Memory B cell (primary cell): ENCODE measurements around the gene KIF7.
"Not testable (repeated sequence)": the region's sequence is repeated elsewhere in the genome, so short reads cannot be mapped to it uniquely, and the experiment has no call there.

Source experiments
- ATAC-seq: fragments of 150-1000 bp; cut with Tn5 transposase; 2 replicates; pipeline ENCODE4 v1.10.0; 2021; ENCODE audit warnings: low read depth, mild to moderate bottlenecking, moderate library complexity
- DNase-seq, 2 donors: peaks; one replicate each; pipeline ENCODE4 v3.0.0; 2022; ENCODE audit warnings: low spot score in 2 of 2
- H3K27ac Mint-ChIP-seq: one replicate; pipeline ENCODE4 v1.8.0; 2022; ENCODE audit warnings: mild to moderate bottlenecking, moderate library complexity, mixed read lengths
- H3K27me3 Mint-ChIP-seq: one replicate; pipeline ENCODE4 v1.8.0; 2022; ENCODE audit warnings: mixed read lengths
- H3K36me3 Mint-ChIP-seq: one replicate; pipeline ENCODE4 v1.8.0; 2022; ENCODE audit warnings: mild to moderate bottlenecking, mixed read lengths
- H3K4me1 Mint-ChIP-seq: one replicate; pipeline ENCODE4 v1.8.0; 2022; ENCODE audit warnings: mixed read lengths
- H3K4me3 Mint-ChIP-seq: one replicate; pipeline ENCODE4 v1.8.0; 2022; ENCODE audit warnings: mild to moderate bottlenecking, moderate library complexity, mixed read lengths
- H3K9me3 Mint-ChIP-seq: one replicate; pipeline ENCODE4 v1.8.0; 2022; ENCODE audit warnings: mixed read lengths

Gene KIF7

GRCh38 chr15:89654847-89655805 is at the start of gene KIF7:
KIF7 (minus strand) TSS chr15:89655467; CDS start chr15:89652930, 2,537 bp downstream.
- Mint-ChIP-seq H3K9me3 (no peaks in the 10 kb centered on the region), H3K36me3 (no peaks in the 10 kb centered on the region), H3K4me1 (peaks cover 6% of the 10 kb centered on the region), H3K27ac (no peak within 1 kb of the TSS), H3K27me3 (peaks cover 24% of the 10 kb centered on the region), H3K4me3 (peak within 1 kb of the TSS; percentile 66)
- no peak for DNase-seq
- peak; percentile 35 for ATAC-seq

GRCh38 chr15:89704411-89704810 is 49.1 kb upstream of the KIF7 start:
- Mint-ChIP-seq H3K4me3 (no peak overlapping the region), H3K9me3 (peaks cover 2% of the 10 kb centered on the region), H3K4me1 (no peaks in the 10 kb centered on the region), H3K27me3 (peaks cover 31% of the 10 kb centered on the region), H3K36me3 (peaks cover 4% of the 10 kb centered on the region), H3K27ac (no peak overlapping the region)
- ATAC-seq (no peak), DNase-seq (no peak)

GRCh38 chr15:89695198-89695597 is 39.9 kb upstream of the KIF7 start:
- Mint-ChIP-seq H3K9me3 (peaks cover 2% of the 10 kb centered on the region), H3K27ac (no peak overlapping the region), H3K4me3 (no peak overlapping the region), H3K4me1 (peaks cover 4% of the 10 kb centered on the region), H3K27me3 (peaks cover 4% of the 10 kb centered on the region), H3K36me3 (no peaks in the 10 kb centered on the region)
- DNase-seq (no peak), ATAC-seq (no peak)

GRCh38 chr15:89693696-89694095 is 38.4 kb upstream of the KIF7 start:
- H3K27ac Mint-ChIP-seq, result no peak overlapping the region
- ATAC-seq, result no peak
- no peak for DNase-seq
- no peaks in the 10 kb centered on the region for H3K36me3 Mint-ChIP-seq
- no peaks in the 10 kb centered on the region for H3K27me3 Mint-ChIP-seq
- H3K4me1 Mint-ChIP-seq, result peaks cover 6% of the 10 kb centered on the region
- no peak overlapping the region for H3K4me3 Mint-ChIP-seq
- no peaks in the 10 kb centered on the region for H3K9me3 Mint-ChIP-seq

GRCh38 chr15:89693091-89693490 is 37.8 kb upstream of the KIF7 start:
- no peak overlapping the region for H3K27ac Mint-ChIP-seq
- no peak overlapping the region for H3K4me3 Mint-ChIP-seq
- H3K9me3 Mint-ChIP-seq, result no peaks in the 10 kb centered on the region
- no peak for ATAC-seq
- H3K4me1 Mint-ChIP-seq, result peaks cover 6% of the 10 kb centered on the region
- no peak for DNase-seq
- H3K36me3 Mint-ChIP-seq, result no peaks in the 10 kb centered on the region
- H3K27me3 Mint-ChIP-seq, result no peaks in the 10 kb centered on the region

- Mint-ChIP-seq H3K4me1 (peaks cover 6% of the 10 kb centered on the region), H3K4me3 (peak within 1 kb of the TSS; percentile 92), H3K27ac (peak within 1 kb of the TSS; percentile 69), H3K27me3 (no peaks in the 10 kb centered on the region), H3K36me3 (no peaks in the 10 kb centered on the region), H3K9me3 (no peaks in the 10 kb centered on the region)
- peak; percentile 70 to 78 for DNase-seq
- peak; percentile 93 for ATAC-seq
Observed at GRCh38 chr15:89690276-89691218, 35.3 kb upstream of the KIF7 start, which contains the start of the genes PEX11A and WDR93. PEX11A (minus strand) TSS chr15:89690754; CDS start chr15:89690632, 122 bp downstream. WDR93 (plus strand) TSS chr15:89690811; CDS start chr15:89701747, 10,936 bp downstream.

- not testable (repeated sequence) for H3K9me3 Mint-ChIP-seq, DNase-seq, ATAC-seq, H3K36me3 Mint-ChIP-seq, H3K27me3 Mint-ChIP-seq, H3K4me1 Mint-ChIP-seq
- peak overlapping the region; percentile 69 for H3K27ac Mint-ChIP-seq
- peak overlapping the region; percentile 92 for H3K4me3 Mint-ChIP-seq
Observed at GRCh38 chr15:89689930-89690275, 34.6 kb upstream of the KIF7 start.

- DNase-seq, result no peak
- ATAC-seq, result no peak
- peaks cover 8% of the 10 kb centered on the region for H3K36me3 Mint-ChIP-seq
Observed at GRCh38 chr15:89686522-89686921, 31.3 kb upstream of the KIF7 start.

GRCh38 chr15:89685995-89686394 is 30.7 kb upstream of the KIF7 start:
- peaks cover 5% of the 10 kb centered on the region for H3K4me1 Mint-ChIP-seq
- no peak for DNase-seq
- H3K27ac Mint-ChIP-seq, result no peak overlapping the region
- H3K9me3 Mint-ChIP-seq, result no peaks in the 10 kb centered on the region
- H3K4me3 Mint-ChIP-seq, result no peak overlapping the region
- H3K27me3 Mint-ChIP-seq, result no peaks in the 10 kb centered on the region
- H3K36me3 Mint-ChIP-seq, result peaks cover 8% of the 10 kb centered on the region
- no peak for ATAC-seq

More at GRCh38 chr15:89686522-89686921, 31.3 kb upstream of the KIF7 start:
- no peak overlapping the region for H3K4me3 Mint-ChIP-seq
- H3K9me3 Mint-ChIP-seq, result no peaks in the 10 kb centered on the region
- H3K27ac Mint-ChIP-seq, result no peak overlapping the region
- H3K27me3 Mint-ChIP-seq, result no peaks in the 10 kb centered on the region
- H3K4me1 Mint-ChIP-seq, result peaks cover 6% of the 10 kb centered on the region

- Mint-ChIP-seq H3K4me1 (no peaks in the 10 kb centered on the region), H3K9me3 (no peaks in the 10 kb centered on the region), H3K4me3 (no peak overlapping the region), H3K36me3 (peaks cover 10% of the 10 kb centered on the region), H3K27ac (no peak overlapping the region), H3K27me3 (no peaks in the 10 kb centered on the region)
- no peak for DNase-seq
- ATAC-seq, result no peak
Observed at GRCh38 chr15:89681146-89681545, 25.9 kb upstream of the KIF7 start.

GRCh38 chr15:89680282-89680873 is 25.1 kb upstream of the KIF7 start:
- Mint-ChIP-seq H3K4me3 (no peak overlapping the region), H3K27ac (no peak overlapping the region), H3K36me3 (peaks cover 8% of the 10 kb centered on the region), H3K4me1 (no peaks in the 10 kb centered on the region), H3K9me3 (no peaks in the 10 kb centered on the region), H3K27me3 (no peaks in the 10 kb centered on the region)
- DNase-seq (no peak), ATAC-seq (no peak)

GRCh38 chr15:89679212-89679611 is 23.9 kb upstream of the KIF7 start, which contains the start of gene PLIN1:
PLIN1 (minus strand) TSS chr15:89679367; CDS start chr15:89677489, 1,878 bp downstream.
- Mint-ChIP-seq H3K4me3 (no peak within 1 kb of the TSS), H3K27me3 (no peaks in the 10 kb centered on the region), H3K9me3 (no peaks in the 10 kb centered on the region), H3K36me3 (peaks cover 8% of the 10 kb centered on the region), H3K4me1 (no peaks in the 10 kb centered on the region), H3K27ac (no peak within 1 kb of the TSS)
- ATAC-seq (no peak), DNase-seq (no peak)

- no peak overlapping the region for H3K4me3 Mint-ChIP-seq
- no peaks in the 10 kb centered on the region for H3K9me3 Mint-ChIP-seq
- no peak overlapping the region for H3K27ac Mint-ChIP-seq
- peaks cover 5% of the 10 kb centered on the region for H3K36me3 Mint-ChIP-seq
- peaks cover 5% of the 10 kb centered on the region for H3K27me3 Mint-ChIP-seq
- H3K4me1 Mint-ChIP-seq, result no peaks in the 10 kb centered on the region
- DNase-seq (no peak), ATAC-seq (no peak)
Observed at GRCh38 chr15:89677381-89677780, 22.1 kb upstream of the KIF7 start.
